Bone marrow (tissue), 2 donors: ENCODE results near the gene TJP2.
"Not testable (repeated sequence)": the region's sequence is repeated elsewhere in the genome, so short reads cannot be mapped to it uniquely, and the experiment has no call there.

Source experiments
- DNase-seq, 2 donors: peaks; one replicate each; lab custom pipeline; 2025; lab: John Stamatoyannopoulos, UW

TJP2 gene

GRCh38 chr9:69158471-69158870, 15.6 kb upstream of the TJP2 start:
- no peak for DNase-seq

DNA sequence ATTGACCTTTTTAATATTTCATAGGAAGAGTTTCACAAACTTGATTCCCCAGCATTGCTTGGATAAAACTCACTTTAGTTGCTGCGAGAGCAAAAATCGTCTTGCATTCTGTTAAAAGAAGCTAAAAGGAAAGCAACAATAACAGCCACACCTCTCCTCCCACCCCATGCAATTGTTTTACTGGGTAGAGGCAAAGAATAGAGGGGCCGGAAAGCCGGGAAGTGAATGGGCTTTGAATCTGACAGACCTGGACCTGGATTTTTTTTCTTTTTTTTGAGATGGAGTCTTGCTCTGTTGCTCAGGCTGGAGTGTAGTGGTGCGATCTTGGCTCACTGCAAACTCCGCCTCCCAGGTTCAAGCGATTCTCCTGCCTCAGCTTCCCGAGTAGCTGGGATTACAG, 9.5 kb upstream of the TJP2 start:
- DNase-seq = not testable (repeated sequence)

DNA sequence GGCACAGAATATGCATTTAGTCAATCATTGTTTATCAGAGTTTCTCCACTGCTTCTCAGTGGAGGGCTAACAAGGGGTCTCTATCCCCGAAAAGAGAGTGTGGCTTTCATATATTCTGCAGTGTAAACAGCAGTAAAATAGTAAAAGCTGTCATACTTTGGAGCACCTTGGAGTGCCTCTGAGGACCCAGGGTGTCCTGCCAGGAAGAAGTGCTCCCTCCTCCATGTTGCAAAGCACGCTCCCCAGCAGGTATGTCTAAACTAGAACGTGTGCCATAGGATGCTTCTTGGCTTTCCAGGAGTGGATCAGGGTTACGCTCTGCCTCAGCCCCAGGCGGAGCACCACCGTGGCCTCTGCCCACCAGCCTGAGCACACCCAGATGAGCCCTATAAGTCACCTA, 8.5 kb upstream of the TJP2 start:
- DNase-seq = no peak

GRCh38 chr9:69168709-69169217, 5.3 kb upstream of the TJP2 start:
- peak; percentile 64 to 65 for DNase-seq

DNA sequence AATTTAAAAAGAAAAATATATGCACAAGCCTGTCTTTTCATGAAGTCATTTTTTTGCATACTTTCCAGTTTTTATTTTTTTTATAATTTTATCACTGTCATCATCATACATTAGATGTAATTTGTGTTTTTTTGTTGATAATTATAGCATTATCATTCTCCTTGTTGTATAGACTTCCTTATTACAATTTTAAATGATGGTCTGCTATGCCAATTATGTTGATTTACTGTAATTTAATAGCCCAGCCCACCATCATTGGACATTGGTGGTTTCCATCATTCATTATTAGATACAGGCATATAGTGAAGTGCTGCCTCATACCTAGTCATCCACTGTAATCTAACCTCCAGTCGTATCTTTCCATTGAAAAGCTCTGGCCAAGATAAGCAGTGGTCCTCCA, 3.8 kb upstream of the TJP2 start:
- DNase-seq = no peak

GRCh38 chr9:69171049-69171448, 3.0 kb upstream of the TJP2 start:
- peak in 1 of 2 donors; percentile 56 for DNase-seq

DNA sequence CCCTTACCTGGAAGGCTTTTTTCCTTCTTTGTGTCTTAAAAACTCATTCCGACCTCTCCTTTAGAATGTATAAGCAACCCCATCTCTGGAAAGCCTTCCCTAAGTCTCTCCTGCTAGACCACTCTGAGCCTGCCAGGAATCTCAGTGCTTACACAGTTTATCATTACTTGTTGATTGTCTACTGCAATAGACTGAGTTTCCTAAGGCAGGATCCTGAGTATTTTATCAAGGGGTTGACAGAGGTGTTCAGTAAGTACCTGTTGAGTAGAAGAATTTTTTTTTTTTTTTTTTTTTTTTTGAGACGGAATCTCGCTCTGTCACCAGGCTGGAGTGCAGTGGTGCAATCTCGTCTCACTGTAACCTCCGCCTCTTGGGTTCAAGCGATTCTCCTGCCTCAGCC, 2.6 kb upstream of the TJP2 start:
- DNase-seq = no peak

DNA sequence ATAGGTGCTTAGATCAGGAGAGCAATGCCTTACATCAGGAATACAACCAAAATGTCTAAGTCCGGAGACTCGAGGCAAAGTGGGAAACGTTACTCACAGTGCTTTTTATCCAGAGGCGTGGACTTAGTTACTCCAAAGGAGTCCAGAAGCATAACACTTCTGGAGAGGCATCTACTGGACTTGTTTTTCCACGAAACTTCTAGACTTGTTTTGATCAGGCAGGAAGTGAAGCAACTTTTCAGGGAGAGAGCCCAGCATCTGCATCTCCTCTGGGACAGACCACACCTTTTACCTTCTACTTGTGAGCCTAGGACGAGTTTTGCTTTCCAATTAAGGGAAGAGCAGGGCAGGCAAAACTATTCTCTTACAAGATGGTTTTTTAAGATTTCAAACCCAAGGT, 1.2 kb upstream of the TJP2 start:
- DNase-seq = no peak

DNA sequence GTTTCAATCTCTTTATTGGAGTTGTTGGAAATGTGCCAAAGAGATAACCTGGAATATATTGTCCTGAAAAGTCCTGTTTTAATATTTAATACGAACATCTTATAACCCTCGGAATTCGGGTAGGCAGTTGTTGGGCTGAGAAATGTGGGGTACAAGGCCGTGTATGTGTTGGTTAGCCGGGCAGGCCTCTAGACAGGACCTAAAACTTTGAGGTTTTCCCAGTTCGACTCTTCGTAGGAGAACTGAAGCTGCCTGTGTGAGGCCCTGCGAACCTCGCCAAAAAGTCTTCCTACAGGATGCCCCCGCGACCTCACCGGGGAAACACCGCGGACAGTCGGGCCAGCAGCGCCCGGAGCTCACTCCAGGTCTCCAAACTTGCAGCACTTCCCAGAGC, 583 bp upstream of the TJP2 start:
- peak in 1 of 2 donors; percentile 9 for DNase-seq

GRCh38 chr9:69174616-69175463, 763 bp downstream of the TJP2 start:
- peak; percentile 43 to 67 for DNase-seq

- no peak for DNase-seq
Measured at GRCh38 chr9:69175486-69175885, 1.4 kb downstream of the TJP2 start.

DNA sequence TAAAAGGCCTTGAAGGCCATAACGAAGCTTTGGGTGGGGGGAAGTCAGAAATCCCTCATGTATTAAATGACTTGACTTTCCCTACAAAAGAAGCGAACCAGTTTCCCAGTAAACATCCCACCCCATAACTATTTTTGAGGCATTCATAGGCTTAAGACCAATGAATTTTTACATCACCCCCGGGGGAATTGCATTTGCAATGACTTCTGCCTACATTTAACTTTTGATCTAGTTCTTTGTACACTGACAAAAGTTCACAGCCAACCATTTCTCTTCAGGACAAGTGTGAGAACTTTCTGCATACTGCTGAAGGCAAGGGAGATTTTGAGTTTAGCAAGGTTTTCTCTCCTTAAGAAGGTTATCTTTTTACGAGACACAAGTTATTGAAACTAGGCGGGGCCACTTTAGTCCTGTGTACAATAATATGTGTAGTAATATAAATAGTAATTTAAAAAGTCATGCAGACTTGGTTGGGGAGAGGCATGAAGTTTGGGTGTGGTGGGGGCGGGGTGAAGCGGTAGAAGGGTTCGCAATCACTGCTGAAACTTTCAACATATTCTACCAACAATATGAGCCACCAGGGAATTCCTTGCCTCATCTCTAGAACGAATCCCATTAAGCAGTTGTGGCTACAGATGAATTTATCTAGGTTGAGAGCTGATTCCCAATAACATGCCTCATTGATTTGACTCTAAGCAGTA, 2.5 kb downstream of the TJP2 start:
- DNase-seq = no peak

GRCh38 chr9:69178583-69179011, 4.5 kb downstream of the TJP2 start:
- no peak for DNase-seq

- DNase-seq = no peak
Measured at GRCh38 chr9:69179037-69179436, 5.0 kb downstream of the TJP2 start.

DNA sequence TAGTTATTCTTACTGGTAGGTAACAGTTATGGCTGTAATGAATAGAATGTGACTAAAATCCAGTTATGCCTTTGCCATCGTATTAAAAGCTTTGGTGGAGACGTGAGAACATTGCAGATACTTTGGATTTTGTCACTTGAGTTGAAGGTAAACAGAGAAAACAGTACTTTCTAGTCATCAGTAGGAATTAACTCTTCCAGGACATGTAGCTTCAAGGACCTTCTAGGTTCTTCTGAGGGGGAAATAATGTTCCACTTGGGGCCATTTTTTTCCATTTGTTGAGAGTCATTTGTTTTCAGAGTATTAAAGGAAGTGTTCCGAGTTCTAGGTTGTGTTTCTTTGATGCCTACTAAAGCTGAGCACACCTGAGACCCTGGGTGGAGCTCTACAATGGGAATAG, 6.1 kb downstream of the TJP2 start:
- DNase-seq = no peak

- peak; percentile 8 to 97 for DNase-seq
Measured at GRCh38 chr9:69180670-69181069, 6.6 kb downstream of the TJP2 start.

DNA sequence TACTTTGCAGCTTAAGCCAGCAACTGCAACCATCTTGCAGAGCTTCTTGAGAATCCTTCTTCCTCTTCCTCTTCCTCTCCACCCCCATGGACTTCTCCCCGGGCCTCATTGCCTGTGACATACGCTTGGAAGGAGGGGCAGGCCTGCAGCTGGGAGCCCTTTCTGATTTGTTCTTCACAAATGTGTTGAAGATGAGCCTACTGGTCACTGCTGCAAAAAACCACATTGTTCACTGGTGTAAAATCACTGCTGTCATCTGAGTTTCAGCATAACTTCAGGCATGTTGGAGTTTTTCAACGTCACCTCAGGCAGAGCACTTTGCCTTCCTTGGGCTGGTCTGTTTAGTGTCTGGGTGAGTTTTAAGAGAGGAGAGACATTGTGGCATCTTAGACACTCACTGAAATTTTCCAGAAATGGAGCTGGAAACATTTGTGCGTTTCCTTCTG, 7.9 kb downstream of the TJP2 start:
- DNase-seq = peak in 1 of 2 donors; percentile 44

DNA sequence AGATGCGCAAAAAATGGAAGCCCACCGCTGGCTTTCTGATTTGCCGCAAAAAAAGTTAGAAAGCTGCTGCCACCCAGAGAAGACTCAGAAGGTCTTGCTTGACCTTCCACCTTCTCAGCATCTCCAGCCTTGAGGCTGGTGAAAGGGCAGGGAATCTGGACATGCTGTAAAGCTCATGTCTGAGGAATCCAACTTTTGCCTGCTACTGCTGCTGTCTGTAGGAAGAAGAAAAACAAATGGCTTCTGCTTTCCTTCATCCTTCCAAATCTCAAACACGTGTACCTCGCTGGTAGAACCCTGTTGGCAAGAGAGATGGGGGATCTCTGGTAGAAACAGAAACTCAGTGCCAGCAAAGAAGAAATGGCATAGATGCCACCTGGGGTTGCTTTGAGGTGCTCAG, 10.2 kb downstream of the TJP2 start:
- no peak for DNase-seq

GRCh38 chr9:69186841-69187611, 12.9 kb downstream of the TJP2 start:
- no peak for DNase-seq

DNA sequence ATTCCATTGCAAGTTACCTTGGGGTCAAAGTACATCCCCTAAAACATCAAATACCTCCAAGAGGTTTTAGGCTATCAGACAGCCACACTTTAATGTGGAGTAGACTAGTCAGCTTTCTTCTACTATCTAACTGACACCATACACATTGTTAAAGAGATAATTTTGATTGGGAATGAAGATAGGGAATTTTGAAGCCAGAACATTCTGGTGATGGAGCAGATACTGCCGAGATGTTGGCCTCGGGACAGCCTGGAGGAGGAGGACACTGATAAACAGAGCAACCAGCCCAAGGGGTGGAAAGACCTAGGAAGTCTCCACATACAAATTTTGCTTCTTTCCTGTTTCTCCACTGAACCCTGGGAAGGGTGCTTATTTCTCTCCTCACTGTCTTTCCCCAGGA, 14.9 kb downstream of the TJP2 start:
- no peak for DNase-seq

GRCh38 chr9:69190086-69190862, 16.2 kb downstream of the TJP2 start:
- no peak for DNase-seq

DNA sequence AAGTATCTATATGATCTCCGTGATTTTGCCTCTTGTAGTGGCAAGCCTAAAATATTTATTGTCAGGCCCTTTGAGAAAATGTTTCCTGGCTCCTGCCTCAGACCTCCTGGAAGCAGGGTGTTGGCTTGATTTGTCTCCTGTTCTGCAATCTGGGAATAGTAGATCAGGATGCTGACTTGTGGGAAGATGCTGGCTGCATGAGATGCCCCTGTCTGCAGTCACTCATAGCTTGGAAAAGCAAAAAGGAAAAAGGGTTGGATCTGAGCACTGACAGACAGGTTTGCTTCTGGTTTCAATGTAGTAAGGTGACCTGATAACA, 16.7 kb downstream of the TJP2 start:
- DNase-seq = no peak
